ENCODE measurements around the gene C6orf62. TPM values are rescaled to one million over a fixed set of nuclear protein-coding genes. Genes with fewer than 3 reads are reported as not detected.
"Not testable (repeated sequence)": the region's sequence is repeated elsewhere in the genome, so short reads cannot be mapped to it uniquely, and the experiment has no call there.

The C6orf62 gene
- total RNA-seq, 1 donor from 2014 or later, result 126 TPM

DNA sequence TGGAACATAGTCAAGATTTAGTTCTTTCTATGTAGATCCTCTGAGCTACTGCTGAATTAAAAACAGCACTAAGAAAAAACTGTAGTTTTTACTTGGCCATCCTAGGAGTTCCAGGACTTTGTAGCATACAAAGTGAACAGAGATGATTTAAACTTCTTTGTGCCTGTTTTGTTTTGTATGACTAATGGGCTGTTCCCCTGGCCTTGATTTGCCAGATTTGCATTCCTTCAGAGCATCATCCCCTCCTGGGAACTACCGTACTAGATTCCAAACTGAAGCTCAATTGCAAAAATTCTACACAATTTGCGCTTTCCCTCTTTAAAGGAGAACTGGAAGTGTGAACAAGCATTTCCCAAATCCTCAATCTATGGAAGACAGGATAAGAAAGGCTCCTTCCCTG is 29.0 kb downstream of the C6orf62 start:
- Histone ChIP-seq H3K4me3 (ENCODE audit: low read depth, low read length) (no peak overlapping the region), H3K27me3 (ENCODE audit: control insufficient read depth, insufficient read depth, low read length) (no peaks in the 10 kb centered on the region), H3K36me3 (ENCODE audit: control insufficient read depth, insufficient read depth, low read length) (no peaks in the 10 kb centered on the region)
- DNase-seq (ENCODE audit: low read depth), result no peak
- TF ChIP-seq, protein P1, sequence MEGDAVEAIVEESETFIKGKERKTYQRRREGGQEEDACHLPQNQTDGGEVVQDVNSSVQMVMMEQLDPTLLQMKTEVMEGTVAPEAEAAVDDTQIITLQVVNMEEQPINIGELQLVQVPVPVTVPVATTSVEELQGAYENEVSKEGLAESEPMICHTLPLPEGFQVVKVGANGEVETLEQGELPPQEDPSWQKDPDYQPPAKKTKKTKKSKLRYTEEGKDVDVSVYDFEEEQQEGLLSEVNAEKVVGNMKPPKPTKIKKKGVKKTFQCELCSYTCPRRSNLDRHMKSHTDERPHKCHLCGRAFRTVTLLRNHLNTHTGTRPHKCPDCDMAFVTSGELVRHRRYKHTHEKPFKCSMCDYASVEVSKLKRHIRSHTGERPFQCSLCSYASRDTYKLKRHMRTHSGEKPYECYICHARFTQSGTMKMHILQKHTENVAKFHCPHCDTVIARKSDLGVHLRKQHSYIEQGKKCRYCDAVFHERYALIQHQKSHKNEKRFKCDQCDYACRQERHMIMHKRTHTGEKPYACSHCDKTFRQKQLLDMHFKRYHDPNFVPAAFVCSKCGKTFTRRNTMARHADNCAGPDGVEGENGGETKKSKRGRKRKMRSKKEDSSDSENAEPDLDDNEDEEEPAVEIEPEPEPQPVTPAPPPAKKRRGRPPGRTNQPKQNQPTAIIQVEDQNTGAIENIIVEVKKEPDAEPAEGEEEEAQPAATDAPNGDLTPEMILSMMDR (IDR thresholded peaks at IDR 0.05; ENCODE audit: insufficient read depth, low read length, poor library complexity, severe bottlenecking), result no peak

DNA sequence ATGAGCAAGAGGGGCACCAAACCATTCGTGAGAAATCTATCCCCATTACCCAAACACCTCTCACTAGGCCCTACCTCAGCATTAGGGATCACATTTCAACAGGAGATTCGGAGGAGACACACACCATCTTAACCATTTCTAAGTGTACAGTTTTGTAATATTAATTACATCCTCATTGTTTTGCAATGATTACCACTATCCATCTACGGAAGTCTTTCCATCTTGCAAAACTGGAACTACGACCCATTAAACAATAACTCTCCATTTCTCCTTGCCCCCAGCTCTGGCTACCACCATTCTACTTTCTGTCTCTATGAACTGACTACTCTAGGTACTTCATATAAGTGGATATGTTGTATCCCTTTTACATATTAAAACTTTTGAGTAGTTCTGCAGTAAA is 32.0 kb downstream of the C6orf62 start:
- no peak for DNase-seq (ENCODE audit: low read depth)
- TF ChIP-seq, protein P1 (IDR thresholded peaks at IDR 0.05; ENCODE audit: insufficient read depth, low read length, poor library complexity, severe bottlenecking), result no peak
- H3K36me3 ChIP-seq (ENCODE audit: control insufficient read depth, insufficient read depth, low read length), result no peaks in the 10 kb centered on the region
- H3K27me3 ChIP-seq (ENCODE audit: control insufficient read depth, insufficient read depth, low read length), result no peaks in the 10 kb centered on the region
- no peak overlapping the region for H3K4me3 ChIP-seq (ENCODE audit: low read depth, low read length)

DNA sequence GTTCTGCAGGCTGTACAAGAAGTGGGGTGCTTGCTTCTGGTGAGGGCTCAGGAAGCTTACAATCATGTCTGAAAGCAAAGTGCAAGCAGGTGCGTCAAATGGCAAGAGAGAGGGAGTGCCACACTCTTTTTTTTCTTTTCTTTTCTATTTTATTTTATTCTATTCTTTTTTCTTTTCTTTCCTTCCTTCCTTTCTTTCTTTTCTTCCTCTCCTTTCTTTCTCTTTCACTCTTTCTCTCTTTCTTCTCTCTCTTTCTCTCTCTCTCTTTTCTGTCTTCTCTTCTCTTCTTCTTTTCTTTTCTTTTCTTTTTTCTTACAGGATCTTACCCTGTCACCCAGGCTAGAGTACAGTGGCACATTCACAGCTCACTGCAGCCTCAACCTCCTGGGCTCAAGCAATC is 32.5 kb downstream of the C6orf62 start:
- TF ChIP-seq, protein P1 (IDR thresholded peaks at IDR 0.05; ENCODE audit: insufficient read depth, low read length, poor library complexity, severe bottlenecking), result no peak
- no peaks in the 10 kb centered on the region for H3K36me3 ChIP-seq (ENCODE audit: control insufficient read depth, insufficient read depth, low read length)
- H3K27me3 ChIP-seq (ENCODE audit: control insufficient read depth, insufficient read depth, low read length), result no peaks in the 10 kb centered on the region
- no peak for DNase-seq (ENCODE audit: low read depth)
- no peak overlapping the region for H3K4me3 ChIP-seq (ENCODE audit: low read depth, low read length)

DNA sequence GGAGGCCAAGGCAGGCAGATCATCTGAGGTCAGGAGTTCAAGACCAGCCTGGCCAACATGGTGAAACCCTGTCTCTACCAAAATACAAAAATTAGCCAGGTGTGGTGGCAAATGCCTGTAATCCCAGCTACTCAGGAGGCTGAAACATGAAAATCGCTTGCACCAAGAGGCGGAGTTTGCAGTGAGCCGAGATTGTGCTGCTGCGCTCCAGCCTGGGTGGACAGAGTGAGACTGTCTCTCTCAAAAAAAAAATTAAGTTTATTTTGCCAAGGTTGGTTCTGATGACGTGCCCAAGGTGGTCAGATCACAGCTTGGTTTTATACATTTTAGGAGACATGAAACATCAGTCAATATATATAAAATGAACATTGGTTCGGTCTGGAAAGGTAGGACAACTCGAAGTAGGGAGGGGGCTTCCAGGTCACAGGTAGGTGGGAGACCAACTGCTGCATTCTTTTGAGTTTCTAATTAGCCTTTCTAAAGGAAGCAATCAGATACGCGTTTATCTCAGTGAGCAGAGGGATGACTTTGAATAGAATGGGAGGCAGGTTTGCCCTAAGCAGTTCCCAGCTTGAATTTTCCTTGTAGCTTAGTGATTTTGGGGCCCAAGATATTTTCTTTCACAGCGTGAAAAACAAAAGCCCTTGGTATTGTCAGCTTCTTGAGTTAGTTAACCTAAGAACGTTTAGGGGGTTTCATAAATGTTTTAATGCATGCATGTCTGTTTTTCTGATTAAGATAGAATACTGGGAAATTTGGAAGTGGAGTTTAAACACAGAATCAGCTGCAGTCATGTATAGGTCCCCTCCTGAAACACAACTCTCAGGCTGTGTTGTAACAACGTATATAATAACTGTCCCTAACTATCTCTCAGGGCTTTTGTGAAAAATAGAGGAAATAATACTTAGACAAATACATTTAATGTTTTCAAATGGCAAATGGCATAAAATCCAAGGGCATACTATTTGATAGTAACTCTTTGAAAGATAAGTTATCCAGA is 35.4 kb downstream of the C6orf62 start:
- no peak for DNase-seq (ENCODE audit: low read depth)
- TF ChIP-seq, protein P1 (IDR thresholded peaks at IDR 0.05; ENCODE audit: insufficient read depth, low read length, poor library complexity, severe bottlenecking), result no peak
- Histone ChIP-seq H3K36me3 (ENCODE audit: control insufficient read depth, insufficient read depth, low read length) (no peaks in the 10 kb centered on the region), H3K27me3 (ENCODE audit: control insufficient read depth, insufficient read depth, low read length) (no peaks in the 10 kb centered on the region), H3K4me3 (ENCODE audit: low read depth, low read length) (no peak overlapping the region)

DNA sequence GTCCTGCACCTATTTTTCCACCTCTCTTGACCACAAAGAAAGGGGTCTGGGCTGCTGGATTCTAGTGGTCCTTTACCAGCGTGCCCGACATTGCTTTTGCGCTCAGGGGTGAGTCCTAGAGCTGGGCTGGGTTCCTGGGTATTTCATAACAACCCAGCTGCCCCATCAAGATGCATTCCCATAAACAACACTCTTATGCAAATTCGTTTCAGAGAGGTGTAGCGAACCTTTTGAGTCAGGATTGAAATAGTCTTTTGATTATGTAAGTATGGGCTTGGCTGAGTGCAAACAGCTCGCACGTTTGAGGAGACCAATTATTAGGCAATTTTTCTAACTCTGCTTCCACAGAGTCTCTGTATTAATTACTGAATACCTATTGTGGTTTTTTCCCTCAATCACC is 38.4 kb downstream of the C6orf62 start:
- Histone ChIP-seq H3K4me3 (ENCODE audit: low read depth, low read length) (no peak overlapping the region), H3K36me3 (ENCODE audit: control insufficient read depth, insufficient read depth, low read length) (no peaks in the 10 kb centered on the region), H3K27me3 (ENCODE audit: control insufficient read depth, insufficient read depth, low read length) (no peaks in the 10 kb centered on the region)
- no peak for DNase-seq (ENCODE audit: low read depth)
- TF ChIP-seq, protein P1 (IDR thresholded peaks at IDR 0.05; ENCODE audit: insufficient read depth, low read length, poor library complexity, severe bottlenecking), result no peak

DNA sequence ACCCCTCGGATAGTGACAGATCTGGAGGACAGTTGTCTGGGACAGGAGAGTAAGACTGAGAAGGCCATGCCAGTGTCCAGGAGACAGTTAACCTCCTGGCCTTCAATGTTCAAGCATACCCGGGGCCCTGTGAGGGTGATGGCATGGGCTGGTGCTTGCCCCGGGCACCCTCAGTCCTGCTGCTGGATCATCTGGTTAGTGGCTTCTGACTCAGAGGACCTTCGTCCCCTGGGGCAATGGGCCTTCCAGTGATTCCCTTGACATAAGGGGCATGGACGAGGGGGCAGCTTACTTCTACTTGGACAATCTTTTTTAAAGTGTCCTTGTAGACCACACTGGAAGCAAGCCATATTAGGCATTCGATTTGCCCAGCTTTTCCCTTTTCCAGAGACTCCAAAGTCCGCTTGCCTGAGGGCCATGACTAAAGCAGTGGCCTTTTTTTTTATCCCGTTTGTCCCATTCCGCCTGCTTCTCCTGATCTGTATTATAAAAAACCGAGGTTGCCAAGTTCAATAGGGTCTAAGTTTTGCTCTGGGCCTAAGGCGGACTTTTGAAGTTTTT is 40.1 kb downstream of the C6orf62 start:
- not testable (repeated sequence) for DNase-seq (ENCODE audit: low read depth); H3K4me3 ChIP-seq (ENCODE audit: low read depth, low read length); H3K36me3 ChIP-seq (ENCODE audit: control insufficient read depth, insufficient read depth, low read length); H3K27me3 ChIP-seq (ENCODE audit: control insufficient read depth, insufficient read depth, low read length)

Measured in kidney epithelial cell (primary cell).